ENCODE measurements around the gene CASP10. TPM values are rescaled to one million over a fixed set of nuclear protein-coding genes. Genes with fewer than 3 reads are reported as not detected.

Gene CASP10
- total RNA-seq, 1 donor from 2014 or later, result 33.9 TPM

GRCh38 chr2:201257381-201257955 is 74.5 kb downstream of the CASP10 start:
- intact Hi-C loops (cut with micrococcal nuclease), result no loop called here

- intact Hi-C loops (cut with micrococcal nuclease), result loop anchor here (1.0 to 2.0 kb wide), 10 partner anchors 22 to 545 kb away; partner anchors contain the start of genes BZW1, CASP10, CLK1 and NIF3L1
Measured at GRCh38 chr2:201257956-201258665, 75.2 kb downstream of the CASP10 start.

GRCh38 chr2:201258666-201259615 is 76.0 kb downstream of the CASP10 start:
- intact Hi-C loops (cut with micrococcal nuclease), result loop anchor here (1.0 to 2.0 kb wide), 10 partner anchors 23 to 546 kb away; partner anchors contain the start of genes BZW1, CASP10, CLK1 and NIF3L1

GRCh38 chr2:201260302-201260800 is 77.4 kb downstream of the CASP10 start, which contains the start of gene CASP8:
Gene CASP8 (plus strand): TSS chr2:201260536. CDS start chr2:201266487, 5,951 bp downstream.
- intact Hi-C loops (cut with micrococcal nuclease), result loop anchor here (1.0 to 10.0 kb wide), 5 partner anchors 8 to 1374 kb away; partner anchors contain the start of genes FAM117B, MAIP1, TMEM237 and TYW5

GRCh38 chr2:201261471-201261870 is 78.5 kb downstream of the CASP10 start:
- intact Hi-C loops (cut with micrococcal nuclease), result loop anchor here (1.0 to 10.0 kb wide), 6 partner anchors 190 to 1373 kb away; partner anchors contain the start of genes FAM117B, HYCC2, MAIP1 and TMEM237

- intact Hi-C loops (cut with micrococcal nuclease), result loop anchor here (1.0 to 10.0 kb wide), 9 partner anchors 17 to 1373 kb away; partner anchors contain the start of genes ALS2, CASP10, FAM117B and HYCC2
Measured at GRCh38 chr2:201261906-201262305, 79.0 kb downstream of the CASP10 start.

GRCh38 chr2:201262718-201263117 is 79.8 kb downstream of the CASP10 start:
- intact Hi-C loops (cut with micrococcal nuclease), result loop anchor here (1.0 to 10.0 kb wide), 6 partner anchors 11 to 1372 kb away; partner anchors contain the start of genes ALS2, CASP10, FAM117B and MAIP1

GRCh38 chr2:201263779-201264178 is 80.8 kb downstream of the CASP10 start:
- intact Hi-C loops (cut with micrococcal nuclease), result loop anchor here (1.0 to 10.0 kb wide), 6 partner anchors 10 to 1371 kb away; partner anchors contain the start of genes ALS2, CASP10, FAM117B and MAIP1

- intact Hi-C loops (cut with micrococcal nuclease), result loop anchor here (10.0 kb wide), 2 partner anchors 1310 to 1370 kb away; partner anchors contain the start of genes FAM117B, MAIP1 and TYW5
Measured at GRCh38 chr2:201264472-201265173, 81.7 kb downstream of the CASP10 start.

GRCh38 chr2:201266629-201267028 is 83.7 kb downstream of the CASP10 start:
- intact Hi-C loops (cut with micrococcal nuclease), result loop anchor here (10.0 kb wide), 2 partner anchors 1312 to 1368 kb away; partner anchors contain the start of genes FAM117B, MAIP1 and TYW5

GRCh38 chr2:201267278-201268030 is 84.5 kb downstream of the CASP10 start:
- intact Hi-C loops (cut with micrococcal nuclease), result loop anchor here (10.0 kb wide), 2 partner anchors 1313 to 1367 kb away; partner anchors contain the start of genes FAM117B, MAIP1 and TYW5

- intact Hi-C loops (cut with micrococcal nuclease), result loop anchor here (10.0 kb wide), 2 partner anchors 1315 to 1365 kb away; partner anchors contain the start of genes FAM117B, MAIP1 and TYW5
Measured at GRCh38 chr2:201269764-201270163, 86.8 kb downstream of the CASP10 start.

GRCh38 chr2:201270293-201271001 is 87.5 kb downstream of the CASP10 start:
- intact Hi-C loops (cut with micrococcal nuclease), result no loop called here

GRCh38 chr2:201271917-201272316 is 89.0 kb downstream of the CASP10 start:
- intact Hi-C loops (cut with micrococcal nuclease), result no loop called here

GRCh38 chr2:201273330-201273983 is 90.5 kb downstream of the CASP10 start:
- intact Hi-C loops (cut with micrococcal nuclease), result loop anchor here (1.0 kb wide), 1 partner anchor 10 kb away; no protein-coding TSS in a partner anchor

GRCh38 chr2:201275069-201275468 is 92.1 kb downstream of the CASP10 start:
- intact Hi-C loops (cut with micrococcal nuclease), result no loop called here

GRCh38 chr2:201275990-201276389 is 93.0 kb downstream of the CASP10 start:
- intact Hi-C loops (cut with micrococcal nuclease), result no loop called here

GRCh38 chr2:201276511-201276910 is 93.6 kb downstream of the CASP10 start:
- intact Hi-C loops (cut with micrococcal nuclease), result no loop called here
